Adrenal gland (tissue), 12 donors: ENCODE results near the gene CCDC85C. TPM values are rescaled to one million over a fixed set of nuclear protein-coding genes. Genes with fewer than 3 reads are reported as not detected.

Experiments
- DNase-seq, 7 donors: peaks; one replicate each; pipeline ENCODE4 v3.0.0-alpha.2; 2019 to 2020
- H3K27ac ChIP-seq, 5 donors: fragments of 200-600 bp; sonication (generic) in 4 of 5; 1 replicate in 3 of 5; 2 replicates in 2 of 5; pipeline versions ENCODE4 v1.5.1 to v1.8.0; 2016 to 2020; ENCODE audit warnings: mild to moderate bottlenecking in 1 of 5
- H3K27me3 ChIP-seq: fragments of 200-600 bp; 2 replicates; pipeline ENCODE4 v1.8.0; 2021
- H3K36me3 ChIP-seq, 2 donors: fragments of 200-600 bp; replicated peaks in 1 of 2; 1 replicate in 1 of 2; 2 replicates in 1 of 2; pipeline versions ENCODE4 v1.5.1 to v1.8.0; 2018 to 2022
- H3K4me1 ChIP-seq, 2 donors: fragments of 200-600 bp; replicated peaks in 1 of 2; 1 replicate in 1 of 2; 2 replicates in 1 of 2; pipeline versions ENCODE4 v1.5.1 to v1.8.0; 2018 to 2021
- H3K4me3 ChIP-seq, 4 donors: fragments of 200-600 bp; sonication (generic) in 3 of 4; one replicate each; pipeline ENCODE4 v1.5.1; 2016 to 2018
- H3K9me3 ChIP-seq, 3 donors: fragments of 200-600 bp; sonication (generic) in 1 of 3; replicated peaks in 1 of 3; 1 replicate in 2 of 3; 2 replicates in 1 of 3; pipeline versions ENCODE4 v1.5.1 to v1.8.0; 2016 to 2021
- CTCF ChIP-seq, 6 experiments: fragments of 450-650 bp in 4 of 6; fragments of 200-600 bp in 2 of 6; sonication (generic) in 1 of 6; IDR thresholded peaks; 1 replicate in 5 of 6; 2 replicates in 1 of 6; pipeline versions ENCODE4 v1.5.1 to v1.8.0; 2016 to 2021; ENCODE audit warnings: antibody characterized with exemption in 6 of 6, mild to moderate bottlenecking in 2 of 6, moderate library complexity in 1 of 6
- POLR2A ChIP-seq, 2 donors: fragments of 450-650 bp; IDR thresholded peaks; one replicate each; pipeline ENCODE4 v1.6.1; 2017; ENCODE audit warnings: antibody characterized with exemption in 2 of 2, mild to moderate bottlenecking in 2 of 2, moderate library complexity in 1 of 2
- WGBS, 4 donors: extraction: QIAGEN DNeasy Blood & Tissue Kit in 2 of 4; methylation state at CpG; one replicate each; pipeline versions ENCODE4 v1.1.5 to v1.1.7; 2013 to 2017; 5-methylcytosine and 5-hydroxymethylcytosine counted together
- intact Hi-C, 2 donors: fragments of 100-400 bp; cut with DNase I; formaldehyde crosslinking; loops; one replicate each; pipeline versions ENCODE4 v1.14.1 to v1.15.0; 2022 to 2023
- polyA plus RNA-seq, 3 donors: library from polyadenylated mRNA; stranded (reverse); fragments of 200-250 nt in 2 of 3; fragments of 350-450 nt in 1 of 3; fragmentation: Illumina TruSeq in 1 of 3; extraction: RNeasy Lipid Tissue Mini Kit (QIAGEN cat#74804) in 1 of 3; gene quantifications; one replicate each; pipeline ENCODE4 v1.2.3, GENCODE V29; 2013 to 2014
- total RNA-seq, 9 donors: library from RNA; depleted of rRNA in 4 of 9; stranded (reverse); fragments of >200 nt in 4 of 9; fragments of 120-200 nt in 1 of 9; fragmentation: NEBNext Ultra II Directional in 1 of 9; extraction: Animal tissue kit (Norgen Biotek cat#: 25700) in 1 of 9; gene quantifications; one replicate each; pipeline versions ENCODE4 v1.1.0 to v1.2.4, GENCODE V29; 2013 to 2023
- donor health status: healthy with polysubstance abuse.
- donor health status: Bipolar disorder and iron deficiency.
- donor health status: DM: yes; HTN: yes; CAD: no.
- donor health status: DM: no; HTN: no; CAD: no.
- donor health status: DM: no; HTN: no; CAD: no.
- donor health status: DM: yes; HTN: yes; CAD: no.

Gene CCDC85C
- total and polyA plus RNA-seq, 12 donors, result 4.2 to 59.0 (median 37.9) TPM

GRCh38 chr14:99645545-99646505 lies 41.8 kb upstream of the CCDC85C start:
- Histone ChIP-seq H3K27ac (peak overlapping the region in 1 of 5 donors; percentile 3), H3K9me3 (no peaks in the 10 kb centered on the region)
- intact Hi-C loops, result no loop called here

GRCh38 chr14:99644723-99645544 lies 40.9 kb upstream of the CCDC85C start, which contains the start of gene HHIPL1:
HHIPL1 (plus strand) TSS chr14:99645129; CDS start chr14:99645208, 79 bp downstream.
- H3K4me1 ChIP-seq, result peaks cover 0 to 7% of the 10 kb centered on the region in 2 donors
- H3K36me3 ChIP-seq, result no peaks in the 10 kb centered on the region
- H3K4me3 ChIP-seq, result peak within 1 kb of the TSS in 2 of 4 donors; percentile 25 to 70
- H3K27me3 ChIP-seq, result peaks cover 4% of the 10 kb centered on the region
- peak in 1 of 6 experiments; percentile 5 for TF ChIP-seq CTCF (IDR thresholded peaks at IDR 0.05)
- TF ChIP-seq POLR2A (IDR thresholded peaks at IDR 0.05), result no peak
- DNase-seq, result peak in 1 of 7 donors; percentile 9
- H3K27ac ChIP-seq, result peak within 1 kb of the TSS in 1 of 5 donors; percentile 3
- WGBS, 4 donors, result 9 to 66% (median 27%) methylated on average over 7 to 91 of the region's 91 CpGs
- no peaks in the 10 kb centered on the region for H3K9me3 ChIP-seq
- intact Hi-C loops, result no loop called here

More at GRCh38 chr14:99645545-99646505, 41.8 kb upstream of the CCDC85C start:
- Histone ChIP-seq H3K4me3 (peak overlapping the region in 1 of 4 donors; percentile 70), H3K27me3 (peaks cover 4% of the 10 kb centered on the region), H3K36me3 (no peaks in the 10 kb centered on the region), H3K4me1 (peaks cover 0 to 7% of the 10 kb centered on the region in 2 donors)
- DNase-seq, result no peak
- 42 to 60% (median 51%) methylated on average over 9 to 32 of the region's 32 CpGs for WGBS, 4 donors
- TF ChIP-seq POLR2A (IDR thresholded peaks at IDR 0.05) (no peak), CTCF (IDR thresholded peaks at IDR 0.05) (no peak)

GRCh38 chr14:99644035-99644587 lies 40.1 kb upstream of the CCDC85C start:
- TF ChIP-seq POLR2A (IDR thresholded peaks at IDR 0.05) (no peak), CTCF (IDR thresholded peaks at IDR 0.05) (no peak)
- H3K9me3 ChIP-seq, result no peaks in the 10 kb centered on the region
- no peaks in the 10 kb centered on the region for H3K36me3 ChIP-seq
- H3K27ac ChIP-seq, result no peak overlapping the region
- peaks cover 4% of the 10 kb centered on the region for H3K27me3 ChIP-seq
- 90 to 100% (median 92%) methylated on average over 8 to 11 of the region's 11 CpGs for WGBS, 4 donors
- H3K4me3 ChIP-seq, result no peak overlapping the region
- no peak for DNase-seq
- intact Hi-C loops, result no loop called here
- peaks cover 0 to 7% of the 10 kb centered on the region in 2 donors for H3K4me1 ChIP-seq
